NCI-H446 (cell line): ENCODE results near the gene CCT6A.
"Not testable (repeated sequence)": the region's sequence is repeated elsewhere in the genome, so short reads cannot be mapped to it uniquely, and the experiment has no call there.

Experiments
- DNase-seq, 2 experiments: peaks; one replicate each; lab custom pipeline; 2025; lab: John Stamatoyannopoulos, UW

CCT6A gene

GRCh38 chr7:56051053-56051338 is 569 bp upstream of the CCT6A start:
- DNase-seq: no peak

GRCh38 chr7:56053379-56053778 is 1.8 kb downstream of the CCT6A start:
- no peak for DNase-seq

GRCh38 chr7:56053993-56054392 is 2.4 kb downstream of the CCT6A start:
- DNase-seq: no peak

GRCh38 chr7:56062382-56062781 is 10.8 kb downstream of the CCT6A start:
- DNase-seq: no peak

GRCh38 chr7:56063500-56063881 is 11.9 kb downstream of the CCT6A start:
- no peak for DNase-seq

GRCh38 chr7:56063882-56064625 is 12.5 kb downstream of the CCT6A start, which contains the start of gene SUMF2:
Gene SUMF2, plus strand, starts transcription at chr7:56064286. Its CDS starts 26 bp downstream, at chr7:56064312.
- peak; percentile 86 to 94 for DNase-seq

GRCh38 chr7:56066376-56066775 is 14.8 kb downstream of the CCT6A start:
- not testable (repeated sequence) for DNase-seq

- peak; percentile 66 to 85 for DNase-seq
Observed at GRCh38 chr7:56074371-56074791, 22.8 kb downstream of the CCT6A start.

- no peak for DNase-seq
Observed at GRCh38 chr7:56077681-56078080, 26.1 kb downstream of the CCT6A start.

- no peak for DNase-seq
Observed at GRCh38 chr7:56078196-56078595, 26.6 kb downstream of the CCT6A start.

GRCh38 chr7:56079450-56080185 is 28.1 kb downstream of the CCT6A start:
- DNase-seq: peak; percentile 13 to 71

- DNase-seq: not testable (repeated sequence)
Observed at GRCh38 chr7:56080726-56081435, 29.3 kb downstream of the CCT6A start.

- no peak for DNase-seq
Observed at GRCh38 chr7:56081626-56082340, 30.2 kb downstream of the CCT6A start.

- peak; percentile 56 to 82 for DNase-seq
Observed at GRCh38 chr7:56083150-56083785, 31.7 kb downstream of the CCT6A start.

- DNase-seq: no peak
Observed at GRCh38 chr7:56086761-56087160, 35.2 kb downstream of the CCT6A start.

GRCh38 chr7:56087445-56087844 is 35.9 kb downstream of the CCT6A start:
- DNase-seq: no peak

- peak; percentile 65 to 87 for DNase-seq
Observed at GRCh38 chr7:56091591-56091990, 40.0 kb downstream of the CCT6A start.

GRCh38 chr7:56092388-56092787 is 40.8 kb downstream of the CCT6A start:
- not testable (repeated sequence) for DNase-seq

GRCh38 chr7:56092789-56093531 is 41.4 kb downstream of the CCT6A start, which contains the start of gene PHKG1:
Gene PHKG1, minus strand, starts transcription at chr7:56092952. Its CDS starts 4,011 bp downstream, at chr7:56088941.
- peak; percentile 82 to 92 for DNase-seq

GRCh38 chr7:56097700-56098099 is 46.1 kb downstream of the CCT6A start:
- DNase-seq: peak in 1 of 2 experiments; percentile 33
